Cardiac muscle cell (in vitro differentiated cells and primary cell): ENCODE measurements around the gene PGPEP1. TPM values are rescaled to one million over a fixed set of nuclear protein-coding genes. Genes with fewer than 3 reads are reported as not detected.
A peak's percentile ranks its signal among the peaks of the same experiment; 100 is the strongest.

ENCODE experiments used
- DNase-seq, 2 donors: peaks; one replicate each; pipeline versions ENCODE4 v3.0.0 to v3.0.0-alpha.2; 2010 to 2017; ENCODE audit warnings: low read depth in 1 of 2, low spot score in 1 of 2
- H3K27ac ChIP-seq: fragments of 200-600 bp; sonication (generic); 2 replicates; pipeline ENCODE4 v1.5.1; 2016
- H3K27me3 ChIP-seq: fragments of 200-600 bp; sonication (generic); 2 replicates; pipeline ENCODE4 v1.6.0; 2016; ENCODE audit warnings: control low read depth
- H3K36me3 ChIP-seq: fragments of 200-600 bp; sonication (generic); 2 replicates; pipeline ENCODE4 v1.5.1; 2016; ENCODE audit warnings: control low read depth
- H3K4me1 ChIP-seq: fragments of 200-600 bp; sonication (generic); 2 replicates; pipeline ENCODE4 v1.8.1; 2017; ENCODE audit warnings: low read depth, mild to moderate bottlenecking, mixed run types
- H3K4me3 ChIP-seq: fragments of 200-600 bp; sonication (generic); 2 replicates; pipeline ENCODE4 v1.5.1; 2016; ENCODE audit warnings: mild to moderate bottlenecking
- H3K9me3 ChIP-seq: fragments of 200-600 bp; sonication (generic); 2 replicates; pipeline ENCODE4 v1.5.1; 2017; ENCODE audit warnings: low read depth, mild to moderate bottlenecking, control low read depth
- CTCF ChIP-seq: IDR thresholded peaks from 2 replicates; pipeline ENCODE4 v1.5.1; 2012; ENCODE audit warnings: low read depth, mild to moderate bottlenecking, low read length
- polyA plus RNA-seq: library from polyadenylated mRNA; unstranded; fragments of >200 nt; fragmentation: Nextera tagmentation; extraction: Ambion mirVana; gene quantifications from 2 replicates; pipeline ENCODE4 v1.2.1, GENCODE V29; 2016
- total RNA-seq: library from RNA; depleted of rRNA; stranded (reverse); fragments of >200 nt; gene quantifications from 2 replicates; pipeline ENCODE4 v1.2.3, GENCODE V29; 2016

PGPEP1 gene
- total and polyA plus RNA-seq, 2 experiments from 2014 or later = 12.9 to 19.6 TPM

GRCh38 chr19:18416778-18417249 lies 76.4 kb downstream of the PGPEP1 start:
- Histone ChIP-seq H3K36me3 (no peaks in the 10 kb centered on the region), H3K4me1 (peaks cover 13% of the 10 kb centered on the region), H3K27ac (peak overlapping the region; percentile 41), H3K27me3 (no peaks in the 10 kb centered on the region), H3K4me3 (peak overlapping the region; percentile 16), H3K9me3 (no peaks in the 10 kb centered on the region)
- TF ChIP-seq CTCF = no peak
- DNase-seq = peak; percentile 89 to 96

- no peak for TF ChIP-seq CTCF
- Histone ChIP-seq H3K27me3 (no peaks in the 10 kb centered on the region), H3K9me3 (no peaks in the 10 kb centered on the region), H3K4me3 (peak overlapping the region; percentile 16), H3K36me3 (no peaks in the 10 kb centered on the region), H3K4me1 (peaks cover 13% of the 10 kb centered on the region), H3K27ac (peak overlapping the region; percentile 7)
- peak; percentile 83 to 96 for DNase-seq
Observed at GRCh38 chr19:18417250-18418028, 77.0 kb downstream of the PGPEP1 start.

- no peaks in the 10 kb centered on the region for H3K9me3 ChIP-seq
- H3K27me3 ChIP-seq = no peaks in the 10 kb centered on the region
- H3K27ac ChIP-seq = no peak overlapping the region
- no peak for DNase-seq
- H3K4me1 ChIP-seq = peaks cover 13% of the 10 kb centered on the region
- H3K4me3 ChIP-seq = peak overlapping the region; percentile 16
- H3K36me3 ChIP-seq = no peaks in the 10 kb centered on the region
- TF ChIP-seq CTCF = no peak
Observed at GRCh38 chr19:18418029-18418482, 77.7 kb downstream of the PGPEP1 start.

- Histone ChIP-seq H3K27ac (no peak overlapping the region), H3K9me3 (no peaks in the 10 kb centered on the region)
Observed at GRCh38 chr19:18418483-18419194, 78.2 kb downstream of the PGPEP1 start.

More at GRCh38 chr19:18418483-18419194, 78.2 kb downstream of the PGPEP1 start:
- no peaks in the 10 kb centered on the region for H3K27me3 ChIP-seq
- TF ChIP-seq CTCF = no peak
- no peak for DNase-seq
- H3K4me1 ChIP-seq = peaks cover 13% of the 10 kb centered on the region
- no peaks in the 10 kb centered on the region for H3K36me3 ChIP-seq
- H3K4me3 ChIP-seq = peak overlapping the region; percentile 43
